Glomerular endothelial cell (primary cell): ENCODE measurements around the gene MRPL39. TPM values are rescaled to one million over a fixed set of nuclear protein-coding genes. Genes with fewer than 3 reads are reported as not detected.
"Not testable (repeated sequence)": the region's sequence is repeated elsewhere in the genome, so short reads cannot be mapped to it uniquely, and the experiment has no call there.

Experiments
- DNase-seq: peaks from one replicate; pipeline ENCODE4 v3.0.0-alpha.2; 2011; ENCODE audit warnings: low read depth, low spot score; ENCODE audit errors: extremely low read depth
- total RNA-seq: library from RNA; depleted of rRNA; stranded (reverse); fragments of >200 nt; gene quantifications from 2 replicates; pipeline ENCODE4 v1.2.3, GENCODE V29; 2015

The MRPL39 gene
- 22.3 and 40.0 TPM in 2 replicates for total RNA-seq

- DNase-seq = no peak
Observed at GRCh38 chr21:25607151-25608043, at the start of gene MRPL39. TSS of gene MRPL39 (minus strand) at chr21:25607481. CDS start at chr21:25607475, 6 bp downstream.

GRCh38 chr21:25656412-25656811 lies 49.1 kb upstream of the MRPL39 start:
- no peak for DNase-seq

GRCh38 chr21:25649146-25649545 lies 41.9 kb upstream of the MRPL39 start:
- no peak for DNase-seq

GRCh38 chr21:25647647-25648046 lies 40.4 kb upstream of the MRPL39 start:
- no peak for DNase-seq

GRCh38 chr21:25646474-25646873 lies 39.2 kb upstream of the MRPL39 start:
- DNase-seq = no peak

- no peak for DNase-seq
Observed at GRCh38 chr21:25643486-25643885, 36.2 kb upstream of the MRPL39 start.

- DNase-seq = no peak
Observed at GRCh38 chr21:25640943-25641292, 33.6 kb upstream of the MRPL39 start.

GRCh38 chr21:25640202-25640942 lies 33.1 kb upstream of the MRPL39 start:
- no peak for DNase-seq

- no peak for DNase-seq
Observed at GRCh38 chr21:25639551-25640201, 32.4 kb upstream of the MRPL39 start.

GRCh38 chr21:25638660-25639550 lies 31.6 kb upstream of the MRPL39 start, which contains the start of gene JAM2:
TSS of gene JAM2 (plus strand) at chr21:25639258. CDS start at chr21:25639822, 564 bp downstream.
- DNase-seq = no peak

GRCh38 chr21:25637851-25638659 lies 30.8 kb upstream of the MRPL39 start:
- DNase-seq = no peak

GRCh38 chr21:25636727-25637126 lies 29.4 kb upstream of the MRPL39 start:
- DNase-seq = no peak

GRCh38 chr21:25635310-25635709 lies 28.0 kb upstream of the MRPL39 start:
- DNase-seq = no peak

GRCh38 chr21:25632296-25632695 lies 25.0 kb upstream of the MRPL39 start:
- no peak for DNase-seq

GRCh38 chr21:25626757-25627156 lies 19.5 kb upstream of the MRPL39 start:
- no peak for DNase-seq

GRCh38 chr21:25625776-25626555 lies 18.7 kb upstream of the MRPL39 start:
- DNase-seq = not testable (repeated sequence)

- no peak for DNase-seq
Observed at GRCh38 chr21:25625036-25625435, 17.8 kb upstream of the MRPL39 start.

GRCh38 chr21:25624511-25624910 lies 17.2 kb upstream of the MRPL39 start:
- DNase-seq = no peak

- DNase-seq = no peak
Observed at GRCh38 chr21:25619198-25619597, 11.9 kb upstream of the MRPL39 start.
